T-cell (primary cell): ENCODE data around the gene UBA1. TPM values are rescaled to one million over a fixed set of nuclear protein-coding genes. Genes with fewer than 3 reads are reported as not detected.
"Not testable (repeated sequence)": the region's sequence is repeated elsewhere in the genome, so short reads cannot be mapped to it uniquely, and the experiment has no call there.

Source experiments
- ATAC-seq, 4 experiments: fragments of 200-7000 bp in 3 of 4; fragments of 150-1000 bp in 1 of 4; cut with Tn5 transposase; replicated peaks in 1 of 4; 1 replicate in 3 of 4; 2 replicates in 1 of 4; pipeline ENCODE4 v1.10.0; 2021; ENCODE audit warnings: moderate library complexity in 3 of 4, mild to moderate bottlenecking in 2 of 4, moderate number of reproducible peaks in 1 of 4
- CTCF ChIA-PET, 2 donors: fragments of 300-600 bp; sonication (Branson Sonifier 250); formaldehyde crosslinking; loops; one replicate each; lab custom pipeline; 2022; ENCODE audit warnings: antibody characterized with exemption in 2 of 2; lab: Charles Lee
- POLR2A ChIA-PET, 2 donors: fragments of 300-600 bp; sonication (Branson Sonifier 250); formaldehyde crosslinking; loops; one replicate each; lab custom pipeline; 2022; ENCODE audit warnings: antibody characterized with exemption in 2 of 2; lab: Charles Lee
- DNase-seq, 35 experiments: peaks; one replicate each; pipeline versions ENCODE4 v3.0.0 to v3.0.0-alpha.2; 2013 to 2023
- H3K27ac ChIP-seq: one replicate; pipeline ENCODE4 v1.5.1; 2013; ENCODE audit warnings: low read length
- H3K27me3 ChIP-seq, 2 experiments: replicated peaks in 1 of 2; 1 replicate in 1 of 2; 2 replicates in 1 of 2; pipeline versions ENCODE4 v1.6.1 to v1.7.0; 2013; ENCODE audit warnings: low read length in 1 of 2, mixed read lengths in 1 of 2; ENCODE audit not compliant: control insufficient read depth in 2 of 2, insufficient read depth in 2 of 2; ENCODE audit errors: extremely low read depth in 1 of 2
- H3K36me3 ChIP-seq, 2 donors: 1 replicate in 1 of 2; 2 replicates in 1 of 2; pipeline versions ENCODE4 v1.6.1 to v1.7.0; 2013; ENCODE audit warnings: low read length in 1 of 2; ENCODE audit not compliant: control insufficient read depth in 2 of 2, insufficient read depth in 1 of 2; ENCODE audit errors: extremely low read depth in 1 of 2
- H3K4me1 ChIP-seq, 2 experiments: 1 replicate in 1 of 2; 2 replicates in 1 of 2; pipeline versions ENCODE4 v1.6.1 to v1.7.0; 2013; ENCODE audit warnings: low read length in 2 of 2, mixed read lengths in 1 of 2; ENCODE audit not compliant: insufficient read depth in 2 of 2, control insufficient read depth in 1 of 2; ENCODE audit errors: extremely low read depth in 1 of 2
- H3K4me3 ChIP-seq, 2 donors: 1 replicate in 1 of 2; 2 replicates in 1 of 2; pipeline versions ENCODE4 v1.5.1 to v1.7.0; 2013; ENCODE audit warnings: mild to moderate bottlenecking in 2 of 2, low read length in 1 of 2, moderate library complexity in 1 of 2; ENCODE audit not compliant: control insufficient read depth in 1 of 2; ENCODE audit errors: extremely low read depth in 1 of 2
- H3K9me3 ChIP-seq: 2 replicates; pipeline ENCODE4 v1.7.0; 2013
- H3K27ac Mint-ChIP-seq, 2 donors: one replicate each; pipeline ENCODE4 v1.8.0; 2020 to 2021; ENCODE audit warnings: mild to moderate bottlenecking in 2 of 2, mixed read lengths in 2 of 2
- H3K27me3 Mint-ChIP-seq, 2 donors: one replicate each; pipeline ENCODE4 v1.8.0; 2021 to 2022; ENCODE audit warnings: mixed read lengths in 2 of 2
- H3K36me3 Mint-ChIP-seq: one replicate; pipeline ENCODE4 v1.8.0; 2021; ENCODE audit warnings: mixed read lengths
- H3K4me1 Mint-ChIP-seq, 3 donors: one replicate each; pipeline ENCODE4 v1.8.0; 2020 to 2022; ENCODE audit warnings: mixed read lengths in 3 of 3, mild to moderate bottlenecking in 1 of 3
- H3K4me3 Mint-ChIP-seq, 3 donors: one replicate each; pipeline ENCODE4 v1.8.0; 2020 to 2022; ENCODE audit warnings: mild to moderate bottlenecking in 3 of 3, mixed read lengths in 3 of 3, moderate library complexity in 3 of 3
- H3K9me3 Mint-ChIP-seq, 3 donors: one replicate each; pipeline ENCODE4 v1.8.0; 2020 to 2022; ENCODE audit warnings: mixed read lengths in 3 of 3
- WGBS: methylation state at CpG from one replicate; pipeline ENCODE4 v1.1.5; 2013; ENCODE audit warnings: missing lambda C conversion rate; ENCODE audit not compliant: insufficient coverage; 5-methylcytosine and 5-hydroxymethylcytosine counted together
- total RNA-seq, 35 experiments: library from RNA in 6 of 35; stranded (reverse) in 6 of 35; fragments of 120-200 nt in 1 of 35; gene quantifications; one replicate each; pipeline versions ENCODE4 v1.2.1 to v1.2.4 and lab custom pipeline; 2013 to 2026

The UBA1 gene
- total RNA-seq, 5 donors from 2014 or later (not counting 1 experiment from before 2014, with no cell fraction given), result 116 to 177 (median 149) TPM

DNA sequence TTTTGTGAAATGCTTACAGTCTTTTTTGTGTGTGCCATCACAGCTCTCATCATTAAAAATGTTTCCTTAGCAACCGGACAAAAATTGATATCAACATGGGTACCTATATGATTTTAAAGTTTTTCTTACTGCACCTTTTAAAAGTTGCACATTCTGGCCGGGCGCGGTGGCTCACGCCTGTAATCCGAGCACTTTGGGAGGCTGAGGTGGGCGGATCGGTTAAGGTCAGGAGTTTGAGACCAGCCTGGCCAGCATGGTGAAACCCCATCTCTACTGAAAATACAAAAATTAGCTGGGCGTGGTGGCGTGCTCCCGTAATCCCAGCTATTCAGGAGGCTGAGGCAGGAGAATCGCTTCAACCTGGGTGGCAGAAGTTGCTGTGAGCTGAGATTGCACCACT, 64.0 kb downstream of the UBA1 start:
- H3K36me3 ChIP-seq, DNase-seq, CTCF ChIA-PET, H3K27me3 Mint-ChIP-seq, ATAC-seq, H3K27me3 ChIP-seq, H3K27ac ChIP-seq, H3K4me1 Mint-ChIP-seq, H3K4me1 ChIP-seq, H3K4me3 Mint-ChIP-seq, H3K36me3 Mint-ChIP-seq, H3K9me3 ChIP-seq, H3K4me3 ChIP-seq, H3K27ac Mint-ChIP-seq, POLR2A ChIA-PET, H3K9me3 Mint-ChIP-seq: not testable (repeated sequence)
- no CpG with 5 or more reads among the region's 12 CpGs for WGBS

Other genes with a start within 250 kb of the UBA1 start
- under 1 TPM in 1 of 5 donors, not detected in 4; 0.32 TPM for gene RGN, start 115.4 kb upstream of the UBA1 start, total RNA-seq
- 10 to 100 TPM; 52.9 to 64.1 (median 57.8) TPM for gene NDUFB11, start 49.1 kb upstream of the UBA1 start, total RNA-seq
- gene RBM10, start 48.6 kb upstream of the UBA1 start, total RNA-seq, result 10 to 100 TPM; 37.3 to 60.3 (median 55.8) TPM
- 100 to 1,000 TPM in 2 of 5 donors, 10 to 100 TPM in 3; 54.7 to 139 (median 60.4) TPM for gene CDK16, start 24.9 kb downstream of the UBA1 start, total RNA-seq
- gene USP11, start 39.2 kb downstream of the UBA1 start, total RNA-seq, result 100 to 1,000 TPM in 1 of 5 donors, 10 to 100 TPM in 4; 72.3 to 122 (median 85.5) TPM
- gene ZNF157, start 176.7 kb downstream of the UBA1 start, total RNA-seq, result 1 to 10 TPM in 2 of 5 donors, under 1 TPM in 3; 0.72 to 1.2 (median 0.95) TPM